Endodermal cell (in vitro differentiated cells): ENCODE results near the gene CFAP54. TPM values are rescaled to one million over a fixed set of nuclear protein-coding genes. Genes with fewer than 3 reads are reported as not detected.
A peak's percentile ranks its signal among the peaks of the same experiment; 100 is the strongest.

Source experiments
- DNase-seq: peaks from one replicate; pipeline ENCODE4 v3.0.0-alpha.2; 2017
- H3K27ac ChIP-seq: 2 replicates; pipeline ENCODE4 v1.5.1; 2013; ENCODE audit warnings: mild to moderate bottlenecking, low read depth, low read length, moderate library complexity
- H3K27me3 ChIP-seq: 2 replicates; pipeline ENCODE4 v1.6.1; 2013; ENCODE audit warnings: mild to moderate bottlenecking, low read length, moderate library complexity; ENCODE audit not compliant: insufficient read depth, control insufficient read depth, poor library complexity, severe bottlenecking
- H3K36me3 ChIP-seq: 2 replicates; pipeline ENCODE4 v1.7.0; 2013; ENCODE audit warnings: mild to moderate bottlenecking, low read length, moderate library complexity; ENCODE audit not compliant: control insufficient read depth, insufficient read depth
- H3K4me1 ChIP-seq: one replicate; pipeline ENCODE4 v1.7.0; 2013; ENCODE audit warnings: low read length; ENCODE audit not compliant: control insufficient read depth, insufficient read depth
- H3K4me3 ChIP-seq: 2 replicates; pipeline ENCODE4 v1.5.1; 2013; ENCODE audit warnings: mild to moderate bottlenecking, low read length, moderate library complexity
- H3K9ac ChIP-seq: 2 replicates; pipeline ENCODE4 v1.6.1; 2013; ENCODE audit warnings: mild to moderate bottlenecking, low read length, moderate library complexity; ENCODE audit not compliant: poor library complexity, severe bottlenecking; ENCODE audit errors: extremely low read depth
- H3K9me3 ChIP-seq: 2 replicates; pipeline ENCODE4 v1.6.1; 2013; ENCODE audit warnings: mild to moderate bottlenecking, low read length, moderate library complexity; ENCODE audit not compliant: control insufficient read depth
- H3K27ac Mint-ChIP-seq: 2 replicates; pipeline ENCODE4 v1.8.0; 2020; ENCODE audit warnings: mixed read lengths
- H3K27me3 Mint-ChIP-seq: 2 replicates; pipeline ENCODE4 v1.8.0; 2021; ENCODE audit warnings: mild to moderate bottlenecking, mixed read lengths; ENCODE audit not compliant: insufficient read depth
- H3K36me3 Mint-ChIP-seq: 2 replicates; pipeline ENCODE4 v1.8.0; 2020; ENCODE audit warnings: low read depth, mixed read lengths
- H3K4me1 Mint-ChIP-seq: 2 replicates; pipeline ENCODE4 v1.8.0; 2020; ENCODE audit warnings: mixed read lengths
- H3K4me3 Mint-ChIP-seq: 2 replicates; pipeline ENCODE4 v1.8.0; 2020; ENCODE audit warnings: mild to moderate bottlenecking, moderate library complexity, mixed read lengths
- H3K9me3 Mint-ChIP-seq: 2 replicates; pipeline ENCODE4 v1.8.0; 2020; ENCODE audit warnings: mild to moderate bottlenecking, mixed read lengths
- WGBS, 2 experiments: methylation state at CpG; one replicate each; pipeline versions ENCODE4 v1.1.5 to v1.1.7; 2013; ENCODE audit warnings: missing lambda C conversion rate in 2 of 2, mixed read lengths in 1 of 2; ENCODE audit not compliant: insufficient coverage in 1 of 2, insufficient read length in 1 of 2; 5-methylcytosine and 5-hydroxymethylcytosine counted together
- total RNA-seq, 2 donors: library from RNA; stranded (reverse); fragmentation: NEBNext Ultra II Directional in 1 of 2; extraction: Animal tissue kit (Norgen Biotek cat#: 25700) in 1 of 2; gene quantifications; 2 replicates in 1 of 2; 3 replicates in 1 of 2; pipeline ENCODE4 v1.2.1, GENCODE V29; 2021
- TF ChIP-seq, protein P1 (sequence below): fragments of 200-600 bp; sonication (generic); conservative IDR thresholded peaks from 2 replicates; pipeline ENCODE4 v1.5.0; 2021; ENCODE audit warnings: antibody characterized with exemption, mild to moderate bottlenecking

Gene CFAP54
- total RNA-seq, 2 donors from 2014 or later: 1.5 to 1.7 TPM

GRCh38 chr12:96749999-96750398, 260.6 kb downstream of the CFAP54 start:
- H3K36me3 Mint-ChIP-seq: no peaks in the 10 kb centered on the region
- H3K27ac ChIP-seq: no peak overlapping the region
- H3K27ac Mint-ChIP-seq: peak overlapping the region; percentile 64
- TF ChIP-seq, protein P1, sequence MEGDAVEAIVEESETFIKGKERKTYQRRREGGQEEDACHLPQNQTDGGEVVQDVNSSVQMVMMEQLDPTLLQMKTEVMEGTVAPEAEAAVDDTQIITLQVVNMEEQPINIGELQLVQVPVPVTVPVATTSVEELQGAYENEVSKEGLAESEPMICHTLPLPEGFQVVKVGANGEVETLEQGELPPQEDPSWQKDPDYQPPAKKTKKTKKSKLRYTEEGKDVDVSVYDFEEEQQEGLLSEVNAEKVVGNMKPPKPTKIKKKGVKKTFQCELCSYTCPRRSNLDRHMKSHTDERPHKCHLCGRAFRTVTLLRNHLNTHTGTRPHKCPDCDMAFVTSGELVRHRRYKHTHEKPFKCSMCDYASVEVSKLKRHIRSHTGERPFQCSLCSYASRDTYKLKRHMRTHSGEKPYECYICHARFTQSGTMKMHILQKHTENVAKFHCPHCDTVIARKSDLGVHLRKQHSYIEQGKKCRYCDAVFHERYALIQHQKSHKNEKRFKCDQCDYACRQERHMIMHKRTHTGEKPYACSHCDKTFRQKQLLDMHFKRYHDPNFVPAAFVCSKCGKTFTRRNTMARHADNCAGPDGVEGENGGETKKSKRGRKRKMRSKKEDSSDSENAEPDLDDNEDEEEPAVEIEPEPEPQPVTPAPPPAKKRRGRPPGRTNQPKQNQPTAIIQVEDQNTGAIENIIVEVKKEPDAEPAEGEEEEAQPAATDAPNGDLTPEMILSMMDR: no peak
- H3K4me3 ChIP-seq: no peak overlapping the region
- H3K4me1 ChIP-seq: no peaks in the 10 kb centered on the region
- H3K4me1 Mint-ChIP-seq: no peaks in the 10 kb centered on the region
- H3K27me3 Mint-ChIP-seq: no peaks in the 10 kb centered on the region
- H3K27me3 ChIP-seq: no peaks in the 10 kb centered on the region
- no peak overlapping the region for H3K9ac ChIP-seq
- no peak overlapping the region for H3K4me3 Mint-ChIP-seq
- H3K9me3 Mint-ChIP-seq: no peaks in the 10 kb centered on the region
- peak; percentile 86 for DNase-seq
- no peaks in the 10 kb centered on the region for H3K36me3 ChIP-seq
- WGBS, 2 experiments: 43 to 69% methylated on average over 1 of the region's 1 CpG
- no peaks in the 10 kb centered on the region for H3K9me3 ChIP-seq

DNA sequence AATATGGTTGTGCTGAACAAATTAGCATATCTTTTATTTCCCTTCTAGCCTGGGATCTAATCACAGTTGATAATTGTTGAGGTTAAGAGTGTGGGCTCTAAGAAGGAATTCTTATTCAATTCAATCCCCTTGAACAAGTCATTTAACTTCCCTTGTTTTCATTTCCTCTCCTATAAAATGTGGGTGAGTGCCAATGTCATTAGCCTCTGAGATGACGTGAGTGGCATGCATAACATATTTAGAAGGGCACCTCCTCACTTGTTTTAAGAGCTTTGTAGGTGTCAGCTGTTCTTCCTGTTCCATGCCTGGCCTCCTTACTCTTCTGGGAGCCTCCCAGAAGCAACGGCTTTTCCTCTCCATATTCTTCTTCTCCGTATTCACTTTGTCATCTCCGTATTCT, 262.2 kb downstream of the CFAP54 start:
- Mint-ChIP-seq H3K36me3 (no peaks in the 10 kb centered on the region), H3K27me3 (no peaks in the 10 kb centered on the region), H3K4me3 (no peak overlapping the region), H3K27ac (no peak overlapping the region), H3K9me3 (no peaks in the 10 kb centered on the region), H3K4me1 (no peaks in the 10 kb centered on the region)
- Histone ChIP-seq H3K9ac (no peak overlapping the region), H3K27me3 (no peaks in the 10 kb centered on the region), H3K27ac (no peak overlapping the region), H3K4me3 (no peak overlapping the region), H3K36me3 (no peaks in the 10 kb centered on the region), H3K4me1 (no peaks in the 10 kb centered on the region), H3K9me3 (no peaks in the 10 kb centered on the region)
- no peak for DNase-seq
- WGBS, 2 experiments: 75 to 79% methylated on average over 1 to 4 of the region's 4 CpGs
- TF ChIP-seq, protein P1: no peak

GRCh38 chr12:96752211-96752610, 262.8 kb downstream of the CFAP54 start:
- Mint-ChIP-seq H3K9me3 (no peaks in the 10 kb centered on the region), H3K27ac (no peak overlapping the region), H3K27me3 (no peaks in the 10 kb centered on the region), H3K4me3 (no peak overlapping the region), H3K4me1 (no peaks in the 10 kb centered on the region), H3K36me3 (no peaks in the 10 kb centered on the region)
- WGBS, 2 experiments: 100% methylated on average over 2 of the region's 2 CpGs; no CpG with 5 or more reads in 1 of the 2 experiments
- Histone ChIP-seq H3K4me1 (no peaks in the 10 kb centered on the region), H3K9ac (no peak overlapping the region), H3K27ac (no peak overlapping the region), H3K36me3 (no peaks in the 10 kb centered on the region), H3K4me3 (no peak overlapping the region), H3K27me3 (no peaks in the 10 kb centered on the region), H3K9me3 (no peaks in the 10 kb centered on the region)
- TF ChIP-seq, protein P1: no peak
- DNase-seq: no peak
